Esophagus squamous epithelium (tissue), 4 donors: Measurements from ENCODE around the gene GABBR1.

ENCODE experiments used
- CTCF ChIP-seq, 6 experiments: fragments of 450-650 bp in 4 of 6; fragments of 200-600 bp in 2 of 6; sonication (generic) in 2 of 6; IDR thresholded peaks; one replicate each; pipeline ENCODE4 v1.5.1; 2016 to 2019; ENCODE audit warnings: antibody characterized with exemption in 6 of 6, mild to moderate bottlenecking in 4 of 6, moderate library complexity in 4 of 6
- POLR2A ChIP-seq, 4 donors: fragments of 450-650 bp; IDR thresholded peaks; one replicate each; pipeline ENCODE4 v1.6.1; 2017; ENCODE audit warnings: antibody characterized with exemption in 4 of 4, mild to moderate bottlenecking in 4 of 4, moderate library complexity in 3 of 4

DNA sequence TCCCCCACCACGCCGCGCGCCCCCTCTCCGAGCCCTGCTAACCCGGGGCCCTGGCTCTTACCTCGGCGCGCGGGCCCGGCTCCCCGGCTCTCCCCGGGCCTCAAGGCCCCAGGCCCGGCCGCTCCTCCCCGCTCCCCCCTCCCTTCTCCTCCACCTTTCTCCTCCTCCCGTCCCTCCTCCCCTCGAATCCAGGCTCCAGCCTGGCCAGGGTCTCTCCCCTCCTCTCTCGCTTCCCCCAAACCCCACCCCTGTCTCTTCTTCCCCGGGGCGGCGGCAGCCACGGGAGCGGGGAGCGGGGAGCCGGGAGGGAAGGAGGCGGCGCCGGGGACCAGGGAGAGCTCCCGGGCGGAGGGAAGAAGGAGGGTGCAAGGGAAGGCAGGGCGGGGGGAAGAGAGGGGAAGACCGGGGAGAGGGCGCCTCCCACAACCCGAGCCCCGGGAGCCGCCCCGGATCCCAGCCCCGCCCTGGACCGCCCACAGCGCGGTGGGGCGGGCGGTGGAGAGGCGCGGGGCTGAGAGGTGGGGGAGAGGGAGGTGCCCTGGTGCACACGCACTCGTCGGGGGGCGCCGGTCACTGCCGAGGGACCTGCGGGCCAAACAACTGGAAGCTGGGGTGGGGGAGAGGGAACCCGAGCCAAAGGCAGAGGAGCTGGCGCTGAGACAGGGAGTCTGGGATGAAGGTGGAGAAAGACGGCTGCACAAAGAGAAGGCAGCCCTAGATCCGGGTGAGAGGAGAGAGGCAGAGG, at the start of gene GABBR1:
- TF ChIP-seq CTCF (IDR thresholded peaks at IDR 0.05) = peak in 1 of 6 experiments; percentile 7
- peak in 2 of 4 donors; percentile 11 to 80 for TF ChIP-seq POLR2A (IDR thresholded peaks at IDR 0.05)
